Hepatocyte (in vitro differentiated cells): ENCODE measurements around the gene PGP. TPM values are rescaled to one million over a fixed set of nuclear protein-coding genes. Genes with fewer than 3 reads are reported as not detected.
"Not testable (repeated sequence)": the region's sequence is repeated elsewhere in the genome, so short reads cannot be mapped to it uniquely, and the experiment has no call there.

Experiments
- DNase-seq: peaks from one replicate; pipeline ENCODE4 v3.0.0-alpha.2; 2016; ENCODE audit warnings: low spot score
- H2AFZ ChIP-seq: fragments of 200-600 bp; sonication (generic); 2 replicates; pipeline ENCODE4 v1.6.0; 2016; ENCODE audit warnings: antibody characterized with exemption, mild to moderate bottlenecking
- H3K27ac ChIP-seq: fragments of 200-600 bp; sonication (generic); 2 replicates; pipeline ENCODE4 v1.5.1; 2016; ENCODE audit warnings: mild to moderate bottlenecking
- H3K27me3 ChIP-seq: fragments of 200-600 bp; sonication (generic); 2 replicates; pipeline ENCODE4 v1.6.1; 2016
- H3K36me3 ChIP-seq: fragments of 200-600 bp; sonication (generic); replicated peaks from 2 replicates; pipeline ENCODE4 v1.5.1; 2016; ENCODE audit warnings: low read depth; ENCODE audit not compliant: insufficient read depth
- H3K4me1 ChIP-seq: fragments of 200-600 bp; sonication (generic); 2 replicates; pipeline ENCODE4 v1.5.1; 2016; ENCODE audit warnings: mild to moderate bottlenecking, moderate library complexity; ENCODE audit not compliant: insufficient read depth
- H3K4me2 ChIP-seq: fragments of 200-600 bp; sonication (generic); 2 replicates; pipeline ENCODE4 v1.6.0; 2016
- H3K4me3 ChIP-seq: fragments of 200-600 bp; sonication (generic); 2 replicates; pipeline ENCODE4 v1.5.1; 2016; ENCODE audit warnings: mild to moderate bottlenecking
- H3K79me2 ChIP-seq: fragments of 200-600 bp; sonication (generic); 2 replicates; pipeline ENCODE4 v1.6.0; 2017; ENCODE audit warnings: mild to moderate bottlenecking
- H3K9me2 ChIP-seq: fragments of 200-600 bp; sonication (generic); replicated peaks from 2 replicates; pipeline ENCODE4 v1.6.0; 2017; ENCODE audit warnings: mild to moderate bottlenecking; ENCODE audit not compliant: insufficient read depth
- H3K9me3 ChIP-seq: fragments of 200-600 bp; sonication (generic); 2 replicates; pipeline ENCODE4 v1.5.1; 2016; ENCODE audit warnings: low read depth, mild to moderate bottlenecking
- H4K20me1 ChIP-seq: fragments of 200-600 bp; sonication (generic); 2 replicates; pipeline ENCODE4 v1.6.0; 2016; ENCODE audit warnings: mild to moderate bottlenecking; ENCODE audit not compliant: insufficient read depth, poor library complexity, severe bottlenecking
- CTCF ChIP-seq: fragments of 200-600 bp; sonication (generic); IDR thresholded peaks from 2 replicates; pipeline ENCODE4 v1.5.1; 2016; ENCODE audit warnings: antibody characterized with exemption, mild to moderate bottlenecking; ENCODE audit not compliant: poor library complexity
- EZH2 ChIP-seq: fragments of 200-600 bp; sonication (generic); IDR thresholded peaks from 2 replicates; pipeline ENCODE4 v1.6.1; 2016; ENCODE audit warnings: antibody characterized with exemption, mild to moderate bottlenecking, borderline replicate concordance
- EZH2phosphoT487 ChIP-seq: fragments of 200-600 bp; sonication (generic); IDR thresholded peaks from one replicate; pipeline ENCODE4 v1.6.1; 2018; ENCODE audit warnings: antibody characterized with exemption, mild to moderate bottlenecking, low read depth, moderate library complexity; ENCODE audit not compliant: unreplicated experiment, severe bottlenecking
- WGBS: methylation state at CpG from one replicate; pipeline ENCODE4 v1.1.6; 2016; ENCODE audit warnings: low lambda C conversion rate; ENCODE audit errors: missing lambda C conversion rate; 5-methylcytosine and 5-hydroxymethylcytosine counted together
- polyA plus RNA-seq: library from polyadenylated mRNA; unstranded; fragments of >200 nt; fragmentation: Nextera tagmentation; extraction: Ambion mirVana; gene quantifications from 2 replicates; pipeline ENCODE4 v1.2.1, GENCODE V29; 2016
- total RNA-seq: library from RNA; depleted of rRNA; stranded (reverse); fragments of >200 nt; gene quantifications from 2 replicates; pipeline ENCODE4 v1.2.3, GENCODE V29; 2014

The PGP gene
- total and polyA plus RNA-seq, 2 experiments from 2014 or later: 20.6 to 38.0 TPM

GRCh38 chr16:2243031-2243528 is 28.4 kb upstream of the PGP start:
- H3K4me3 ChIP-seq: no peak overlapping the region
- no peaks in the 10 kb centered on the region for H3K9me3 ChIP-seq
- H3K4me2 ChIP-seq: no peak overlapping the region
- no peak overlapping the region for H2AFZ ChIP-seq
- no peaks in the 10 kb centered on the region for H3K27me3 ChIP-seq
- H3K9me2 ChIP-seq: no peaks in the 10 kb centered on the region
- no peak for DNase-seq
- TF ChIP-seq CTCF (no peak), EZH2phosphoT487 (no peak), EZH2 (no peak)
- H3K36me3 ChIP-seq: no peaks in the 10 kb centered on the region
- H3K4me1 ChIP-seq: no peaks in the 10 kb centered on the region
- H4K20me1 ChIP-seq: no peaks in the 10 kb centered on the region
- H3K27ac ChIP-seq: no peak overlapping the region
- peaks cover 10% of the 10 kb centered on the region for H3K79me2 ChIP-seq
- WGBS: 94% methylated on average over 19 of the region's 19 CpGs

- 94% methylated on average over 11 of the region's 11 CpGs for WGBS
- no peaks in the 10 kb centered on the region for H3K9me2 ChIP-seq
- H2AFZ ChIP-seq: no peak overlapping the region
- no peak for DNase-seq
- peaks cover 2% of the 10 kb centered on the region for H3K27me3 ChIP-seq
- peaks cover under 1% of the 10 kb centered on the region for H3K4me1 ChIP-seq
- H3K4me3 ChIP-seq: no peak overlapping the region
- no peak overlapping the region for H3K27ac ChIP-seq
- H3K9me3 ChIP-seq: no peaks in the 10 kb centered on the region
- TF ChIP-seq CTCF (no peak), EZH2phosphoT487 (no peak), EZH2 (no peak)
- no peaks in the 10 kb centered on the region for H3K36me3 ChIP-seq
- H3K79me2 ChIP-seq: peaks cover 6% of the 10 kb centered on the region
- H3K4me2 ChIP-seq: no peak overlapping the region
- H4K20me1 ChIP-seq: peaks cover 4% of the 10 kb centered on the region
These were observed 28.0 kb upstream of the PGP start for GRCh38 chr16:2242598-2242997.

GRCh38 chr16:2240331-2240730 is 25.7 kb upstream of the PGP start:
- WGBS: 89% methylated on average over 9 of the region's 9 CpGs
- not testable (repeated sequence) for H3K4me2 ChIP-seq, H2AFZ ChIP-seq, H3K9me2 ChIP-seq, H3K79me2 ChIP-seq, H3K4me3 ChIP-seq, DNase-seq, H3K27ac ChIP-seq, H3K9me3 ChIP-seq, H3K36me3 ChIP-seq
- peaks cover 25% of the 10 kb centered on the region for H3K27me3 ChIP-seq
- peaks cover 14% of the 10 kb centered on the region for H4K20me1 ChIP-seq
- H3K4me1 ChIP-seq: peaks cover 16% of the 10 kb centered on the region

DNA sequence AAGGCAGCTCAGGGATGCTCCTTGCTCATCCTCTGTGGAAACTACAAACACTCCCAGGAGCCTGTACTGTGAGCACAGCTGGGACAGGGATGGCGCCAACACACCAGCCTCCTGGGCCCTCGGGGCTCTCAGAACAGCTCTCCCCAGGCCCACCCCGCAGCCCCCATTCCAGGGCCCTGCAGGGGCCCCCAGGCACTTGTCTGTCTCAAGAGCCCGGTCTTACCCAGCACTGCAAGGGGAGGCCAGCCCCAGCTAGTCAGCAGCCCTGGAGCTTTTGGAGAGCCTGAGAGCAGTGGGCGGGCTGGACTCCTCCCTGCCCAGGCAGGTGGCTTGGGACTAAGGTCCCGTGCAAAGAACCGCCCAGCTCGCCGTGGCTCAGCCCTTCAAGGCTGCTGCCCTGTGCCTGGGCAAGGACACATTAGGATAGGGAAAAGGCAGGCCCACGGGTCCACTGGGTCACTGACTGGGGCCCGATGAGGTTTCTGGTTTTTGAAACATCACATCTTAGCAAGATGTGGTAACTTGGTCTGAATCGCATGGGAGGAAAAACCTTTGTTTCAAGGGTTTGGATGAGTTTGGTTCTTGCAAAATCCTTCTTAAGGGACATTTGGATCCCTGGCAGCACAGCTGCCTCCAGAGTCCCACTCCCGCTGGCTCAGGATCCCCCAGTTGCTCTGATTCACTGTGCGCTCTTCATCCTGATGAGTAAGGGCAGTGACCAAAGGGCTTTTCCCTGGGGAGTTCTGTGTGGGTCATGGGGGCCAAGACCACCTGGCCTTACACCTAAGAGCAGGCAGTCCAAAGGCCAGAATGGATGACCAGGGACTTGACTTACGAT is 24.4 kb upstream of the PGP start:
- no peak overlapping the region for H2AFZ ChIP-seq
- TF ChIP-seq EZH2phosphoT487: no peak
- TF ChIP-seq CTCF: no peak
- no peak for TF ChIP-seq EZH2
- H3K9me3 ChIP-seq: no peaks in the 10 kb centered on the region
- no peak overlapping the region for H3K4me2 ChIP-seq
- H3K36me3 ChIP-seq: no peaks in the 10 kb centered on the region
- H4K20me1 ChIP-seq: peaks cover 14% of the 10 kb centered on the region
- no peaks in the 10 kb centered on the region for H3K79me2 ChIP-seq
- H3K9me2 ChIP-seq: no peaks in the 10 kb centered on the region
- H3K4me3 ChIP-seq: no peak overlapping the region
- no peak overlapping the region for H3K27ac ChIP-seq
- DNase-seq: no peak
- WGBS: 79% methylated on average over 12 of the region's 15 CpGs
- H3K27me3 ChIP-seq: peaks cover 26% of the 10 kb centered on the region
- peaks cover 16% of the 10 kb centered on the region for H3K4me1 ChIP-seq
